CD4-positive, alpha-beta T cell treated with Interferon alpha-2 for 1 hour (primary cell): ENCODE results near the gene PANK4.

Source experiments
- DNase-seq, 2 donors: peaks; one replicate each; pipeline ENCODE4 v3.0.0-alpha.2; 2020 to 2022

Gene PANK4

GRCh38 chr1:2528016-2528415, 1.6 kb upstream of the PANK4 start:
- no peak for DNase-seq

- no peak for DNase-seq
These were observed 1.1 kb upstream of the PANK4 start for GRCh38 chr1:2527556-2527860.

- DNase-seq = peak in 1 of 2 donors; percentile 7
These were observed 594 bp upstream of the PANK4 start for GRCh38 chr1:2526824-2527555.

- DNase-seq = no peak
These were observed 850 bp downstream of the PANK4 start for GRCh38 chr1:2525572-2525919.

GRCh38 chr1:2523891-2524609, 2.3 kb downstream of the PANK4 start:
- peak; percentile 18 to 64 for DNase-seq

GRCh38 chr1:2523191-2523890, 3.1 kb downstream of the PANK4 start:
- DNase-seq = no peak

GRCh38 chr1:2522230-2522629, 4.2 kb downstream of the PANK4 start:
- DNase-seq = no peak

GRCh38 chr1:2520806-2521205, 5.6 kb downstream of the PANK4 start:
- DNase-seq = no peak

- no peak for DNase-seq
These were observed 6.2 kb downstream of the PANK4 start for GRCh38 chr1:2520206-2520605.

GRCh38 chr1:2519729-2520128, 6.7 kb downstream of the PANK4 start:
- DNase-seq = no peak

GRCh38 chr1:2519029-2519685, 7.2 kb downstream of the PANK4 start:
- no peak for DNase-seq

- DNase-seq = no peak
These were observed 7.9 kb downstream of the PANK4 start for GRCh38 chr1:2518528-2518927.

- DNase-seq = no peak
These were observed 8.4 kb downstream of the PANK4 start for GRCh38 chr1:2517966-2518365.

- no peak for DNase-seq
These were observed 9.4 kb downstream of the PANK4 start for GRCh38 chr1:2516946-2517345.

- no peak for DNase-seq
These were observed 10.3 kb downstream of the PANK4 start for GRCh38 chr1:2516124-2516523.

GRCh38 chr1:2515763-2516080, 10.7 kb downstream of the PANK4 start:
- no peak for DNase-seq

GRCh38 chr1:2514863-2515762, 11.3 kb downstream of the PANK4 start:
- no peak for DNase-seq

- no peak for DNase-seq
These were observed 12.3 kb downstream of the PANK4 start for GRCh38 chr1:2513939-2514652.

- DNase-seq = no peak
These were observed 13.5 kb downstream of the PANK4 start for GRCh38 chr1:2512862-2513421.

GRCh38 chr1:2510366-2511155, 15.8 kb downstream of the PANK4 start:
- no peak for DNase-seq

GRCh38 chr1:2509589-2509988, 16.8 kb downstream of the PANK4 start:
- DNase-seq = no peak
